ENCODE data around the gene TSHR. TPM values are rescaled to one million over a fixed set of nuclear protein-coding genes. Genes with fewer than 3 reads are reported as not detected.

Gene TSHR
- total and polyA plus RNA-seq, 9 donors = 0.15 to 0.41 (median 0.23) TPM; not detected in 6

GRCh38 chr14:81091139-81091538, 135.7 kb downstream of the TSHR start:
- H3K36me3 ChIP-seq = no peaks in the 10 kb centered on the region
- TF ChIP-seq CTCF (IDR thresholded peaks at IDR 0.05) (no peak), EP300 (IDR thresholded peaks at IDR 0.05) (no peak), POLR2A (IDR thresholded peaks at IDR 0.05) (no peak)
- no peaks in the 10 kb centered on the region for H3K4me1 ChIP-seq (ENCODE audit: insufficient read depth)
- no peak overlapping the region for H3K27ac ChIP-seq
- intact Hi-C loops (cut with DNase I) = no loop called here
- no peaks in the 10 kb centered on the region for H3K27me3 ChIP-seq
- H3K9me3 ChIP-seq = no peaks in the 10 kb centered on the region
- no peak for DNase-seq
- no peak overlapping the region for H3K4me3 ChIP-seq

- H3K27ac ChIP-seq = no peak overlapping the region
- DNase-seq = no peak
- WGBS, 3 donors = 70 to 79% (median 71%) methylated on average over 1 of the region's 1 CpG
- H3K36me3 ChIP-seq = no peaks in the 10 kb centered on the region
- TF ChIP-seq CTCF (IDR thresholded peaks at IDR 0.05) (no peak), EP300 (IDR thresholded peaks at IDR 0.05) (no peak), POLR2A (IDR thresholded peaks at IDR 0.05) (no peak)
- H3K27me3 ChIP-seq = no peaks in the 10 kb centered on the region
- H3K9me3 ChIP-seq = no peaks in the 10 kb centered on the region
- intact Hi-C loops (cut with DNase I) = no loop called here
- no peaks in the 10 kb centered on the region for H3K4me1 ChIP-seq (ENCODE audit: insufficient read depth)
- no peak overlapping the region for H3K4me3 ChIP-seq
Observed at GRCh38 chr14:81091660-81092059, 136.2 kb downstream of the TSHR start.

- Histone ChIP-seq H3K4me1 (ENCODE audit: insufficient read depth) (no peaks in the 10 kb centered on the region), H3K27ac (no peak overlapping the region), H3K36me3 (no peaks in the 10 kb centered on the region), H3K4me3 (no peak overlapping the region), H3K27me3 (no peaks in the 10 kb centered on the region), H3K9me3 (no peaks in the 10 kb centered on the region)
- WGBS, 3 donors = 96 to 100% (median 98%) methylated on average over 2 of the region's 2 CpGs
- no peak for DNase-seq
- no peak for TF ChIP-seq EP300 (IDR thresholded peaks at IDR 0.05)
- TF ChIP-seq POLR2A (IDR thresholded peaks at IDR 0.05) = no peak
- intact Hi-C loops (cut with DNase I) = no loop called here
Observed at GRCh38 chr14:81093651-81094050, 138.2 kb downstream of the TSHR start.

GRCh38 chr14:81095539-81095938, 140.1 kb downstream of the TSHR start:
- intact Hi-C loops (cut with DNase I) = no loop called here
- H3K27ac ChIP-seq = no peak overlapping the region
- no peaks in the 10 kb centered on the region for H3K4me1 ChIP-seq (ENCODE audit: insufficient read depth)
- H3K4me3 ChIP-seq = no peak overlapping the region
- no peaks in the 10 kb centered on the region for H3K9me3 ChIP-seq
- no peak for TF ChIP-seq CTCF (IDR thresholded peaks at IDR 0.05)
- no peak for TF ChIP-seq POLR2A (IDR thresholded peaks at IDR 0.05)
- no peak for TF ChIP-seq EP300 (IDR thresholded peaks at IDR 0.05)
- no peaks in the 10 kb centered on the region for H3K36me3 ChIP-seq
- WGBS, 3 donors = 90 to 100% (median 99%) methylated on average over 2 of the region's 2 CpGs
- no peak for DNase-seq
- H3K27me3 ChIP-seq = no peaks in the 10 kb centered on the region

GRCh38 chr14:81096656-81097055, 141.2 kb downstream of the TSHR start:
- no peaks in the 10 kb centered on the region for H3K4me1 ChIP-seq (ENCODE audit: insufficient read depth)
- intact Hi-C loops (cut with DNase I) = no loop called here
- no peak for DNase-seq
- no peak overlapping the region for H3K4me3 ChIP-seq
- H3K36me3 ChIP-seq = no peaks in the 10 kb centered on the region
- 75 to 78% (median 77%) methylated on average over 3 of the region's 3 CpGs for WGBS, 3 donors
- H3K27me3 ChIP-seq = no peaks in the 10 kb centered on the region
- TF ChIP-seq CTCF (IDR thresholded peaks at IDR 0.05) = no peak
- no peak for TF ChIP-seq EP300 (IDR thresholded peaks at IDR 0.05)
- no peak for TF ChIP-seq POLR2A (IDR thresholded peaks at IDR 0.05)
- no peaks in the 10 kb centered on the region for H3K9me3 ChIP-seq
- no peak overlapping the region for H3K27ac ChIP-seq
